WTC11 (cell line): ENCODE measurements around the gene MPI. TPM values are rescaled to one million over a fixed set of nuclear protein-coding genes. Genes with fewer than 3 reads are reported as not detected.

Experiments used
- ATAC-seq: fragments of 200-7000 bp; cut with Tn5 transposase; 2 replicates; pipeline ENCODE4 v1.10.0; 2021; ENCODE audit warnings: mild to moderate bottlenecking, moderate library complexity
- CTCF ChIA-PET: fragments of 300-600 bp; sonication (Branson Sonifier 250); formaldehyde crosslinking; loops from one replicate; lab custom pipeline; 2021; ENCODE audit warnings: antibody characterized with exemption; lab: Charles Lee
- POLR2A ChIA-PET: fragments of 350-600 bp; sonication (Branson Sonifier 250); formaldehyde crosslinking; loops from one replicate; lab custom pipeline; 2021; ENCODE audit warnings: antibody characterized with exemption; lab: Charles Lee
- DNase-seq: peaks from one replicate; pipeline ENCODE4 v3.0.0; 2021; ENCODE audit warnings: low spot score
- H3K27ac Mint-ChIP-seq: 2 replicates; pipeline ENCODE4 v1.8.0; 2021; ENCODE audit warnings: mixed read lengths
- H3K27me3 Mint-ChIP-seq: 2 replicates; pipeline ENCODE4 v1.8.0; 2021; ENCODE audit warnings: low read depth, mild to moderate bottlenecking, moderate library complexity, mixed read lengths
- H3K36me3 Mint-ChIP-seq: 2 replicates; pipeline ENCODE4 v1.8.0; 2021; ENCODE audit warnings: mixed read lengths
- H3K4me1 Mint-ChIP-seq: 2 replicates; pipeline ENCODE4 v1.8.0; 2022; ENCODE audit warnings: mixed read lengths
- H3K4me3 Mint-ChIP-seq: 2 replicates; pipeline ENCODE4 v1.8.0; 2021; ENCODE audit warnings: mild to moderate bottlenecking, moderate library complexity, mixed read lengths
- H3K9me3 Mint-ChIP-seq: 2 replicates; pipeline ENCODE4 v1.8.0; 2021; ENCODE audit warnings: mixed read lengths
- AFF4 ChIP-seq: sonication (generic); formaldehyde crosslinking; IDR thresholded peaks from 2 replicates; pipeline ENCODE4 v1.8.1; 2023; ENCODE audit warnings: mild to moderate bottlenecking, missing genetic modification reagents, borderline replicate concordance
- ATF3 ChIP-seq: sonication (generic); formaldehyde crosslinking; conservative IDR thresholded peaks from 2 replicates; pipeline ENCODE4 v1.8.1; 2022; ENCODE audit warnings: mild to moderate bottlenecking, missing genetic modification reagents
- ATF6 ChIP-seq: sonication (generic); formaldehyde crosslinking; IDR thresholded peaks from 2 replicates; pipeline ENCODE4 v1.8.1; 2023; ENCODE audit warnings: mild to moderate bottlenecking, missing genetic modification reagents
- FOXJ3 ChIP-seq: sonication (generic); formaldehyde crosslinking; IDR thresholded peaks from 2 replicates; pipeline ENCODE4 v1.9.0; 2021; ENCODE audit warnings: missing genetic modification reagents, mild to moderate bottlenecking, borderline replicate concordance
- FOXP4 ChIP-seq: sonication (generic); formaldehyde crosslinking; IDR thresholded peaks from 2 replicates; pipeline ENCODE4 v1.8.0; 2022; ENCODE audit warnings: mild to moderate bottlenecking, missing genetic modification reagents
- MAX ChIP-seq: sonication (generic); formaldehyde crosslinking; IDR thresholded peaks from 2 replicates; pipeline ENCODE4 v1.8.0; 2022; ENCODE audit warnings: mild to moderate bottlenecking, missing genetic modification reagents
- OVOL2 ChIP-seq: fragments of 250-450 bp; sonication (Bioruptor Pico); IDR thresholded peaks from 2 replicates; pipeline ENCODE4 v1.9.0; 2021; ENCODE audit warnings: mild to moderate bottlenecking, borderline replicate concordance
- PRDM15 ChIP-seq: sonication (generic); formaldehyde crosslinking; IDR thresholded peaks from 2 replicates; pipeline ENCODE4 v1.8.0; 2022; ENCODE audit warnings: missing genetic modification reagents
- RORB ChIP-seq: fragments of 250-450 bp; sonication (Bioruptor Pico); IDR thresholded peaks from 2 replicates; pipeline ENCODE4 v1.9.0; 2021; ENCODE audit warnings: mild to moderate bottlenecking
- SOX15 ChIP-seq: fragments of 250-450 bp; sonication (Bioruptor Pico); IDR thresholded peaks from 2 replicates; pipeline ENCODE4 v1.9.0; 2021; ENCODE audit warnings: mild to moderate bottlenecking
- TEAD4 ChIP-seq: sonication (generic); formaldehyde crosslinking; IDR thresholded peaks from 2 replicates; pipeline ENCODE4 v1.8.0; 2022; ENCODE audit warnings: mild to moderate bottlenecking, missing genetic modification reagents
- ZNF281 ChIP-seq: sonication (generic); formaldehyde crosslinking; IDR thresholded peaks from 2 replicates; pipeline ENCODE4 v1.8.0; 2023; ENCODE audit warnings: mild to moderate bottlenecking, missing genetic modification reagents
- ZNF317 ChIP-seq: sonication (generic); formaldehyde crosslinking; IDR thresholded peaks from 2 replicates; pipeline ENCODE4 v1.8.1; 2023; ENCODE audit warnings: low read depth, mild to moderate bottlenecking, moderate library complexity, missing genetic modification reagents, borderline replicate concordance
- ZNF416 ChIP-seq: fragments of 250-450 bp; sonication (Bioruptor Pico); IDR thresholded peaks from 2 replicates; pipeline ENCODE4 v1.9.0; 2021; ENCODE audit warnings: mild to moderate bottlenecking, inconsistent platforms
- ZNF532 ChIP-seq: fragments of 250-450 bp; sonication (Bioruptor Pico); IDR thresholded peaks from 2 replicates; pipeline ENCODE4 v1.9.0; 2021; ENCODE audit warnings: mild to moderate bottlenecking, borderline replicate concordance
- total RNA-seq: library from RNA; stranded (reverse); gene quantifications from 3 replicates; pipeline ENCODE4 v1.2.3, GENCODE V29; 2021

Gene MPI
- total RNA-seq, 1 experiment from 2014 or later: 36.3 TPM

- TF ChIP-seq AFF4 (CRISPR knock-in tag) (no peak), FOXJ3 (CRISPR knock-in tag) (no peak), ZNF416 (CRISPR knock-in tag) (no peak), ZNF281 (CRISPR knock-in tag) (no peak), ATF3 (no peak), ATF6 (CRISPR knock-in tag) (no peak)
- TF ChIP-seq, all 79 proteins: peak for 0
These were observed 3.1 kb downstream of the MPI start (continued) for GRCh38 chr15:74892931-74893330.

GRCh38 chr15:74893627-74894026 is 3.8 kb downstream of the MPI start:
- DNase-seq (no peak), ATAC-seq (no peak)
- H3K36me3 Mint-ChIP-seq: peaks cover 29% of the 10 kb centered on the region
- ChIA-PET CTCF (interaction anchor here (1.1 kb wide), 1 partner anchor 8 kb away, joined by 3 read pairs; no protein-coding TSS in a partner anchor), POLR2A (no interaction called here)
- H3K27me3 Mint-ChIP-seq: no peaks in the 10 kb centered on the region
- no peaks in the 10 kb centered on the region for H3K9me3 Mint-ChIP-seq
- H3K4me1 Mint-ChIP-seq: peaks cover 18% of the 10 kb centered on the region
- H3K27ac Mint-ChIP-seq: no peak overlapping the region
- no peak overlapping the region for H3K4me3 Mint-ChIP-seq
- TF ChIP-seq RORB (CRISPR knock-in tag) (no peak), ZNF317 (CRISPR knock-in tag) (no peak), TEAD4 (CRISPR knock-in tag) (no peak), MAX (CRISPR knock-in tag) (no peak), PRDM15 (CRISPR knock-in tag) (no peak), ZNF532 (CRISPR knock-in tag) (no peak), FOXP4 (CRISPR knock-in tag) (no peak), OVOL2 (CRISPR knock-in tag) (no peak), SOX15 (CRISPR knock-in tag) (no peak)
